ENCODE results near the gene FMNL2.

DNA sequence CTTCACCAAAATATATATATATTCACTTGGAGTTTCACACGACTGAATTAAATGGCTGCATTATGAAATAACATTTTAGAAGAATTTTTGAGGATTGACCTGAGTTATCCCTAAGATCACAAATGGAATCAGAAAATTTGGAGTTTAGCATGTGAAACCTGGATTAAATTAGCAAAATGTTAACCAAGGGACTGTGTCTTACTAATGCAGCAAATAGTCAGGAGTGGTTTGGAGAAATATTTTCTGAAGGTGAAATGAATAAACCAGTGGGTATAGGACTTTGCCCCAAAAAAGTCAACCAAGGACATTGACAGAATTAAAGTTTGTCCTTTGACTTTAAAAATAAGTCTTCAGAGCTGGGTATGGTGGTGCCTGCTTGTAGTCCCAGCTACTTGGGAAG lies 271.1 kb downstream of the FMNL2 start:
- TF ChIP-seq ARNTL (CRISPR knock-in tag; IDR thresholded peaks at IDR 0.05; ENCODE audit: borderline replicate concordance, low read depth) = no peak
- TF ChIP-seq ISL1 (CRISPR knock-in tag; IDR thresholded peaks at IDR 0.05) = no peak
- TF ChIP-seq ZNF565 (CRISPR knock-in tag; conservative IDR thresholded peaks at IDR 0.05; ENCODE audit: low read depth) = no peak
- TF ChIP-seq ESRRG (CRISPR knock-in tag; IDR thresholded peaks at IDR 0.05) = no peak
- no peak for TF ChIP-seq SNAI2 (CRISPR knock-in tag; IDR thresholded peaks at IDR 0.05)
- no peak for TF ChIP-seq ZFP3 (CRISPR knock-in tag; IDR thresholded peaks at IDR 0.05)
- TF ChIP-seq CSDC2 (CRISPR knock-in tag; IDR thresholded peaks at IDR 0.05) = no peak
- TF ChIP-seq, protein P1, sequence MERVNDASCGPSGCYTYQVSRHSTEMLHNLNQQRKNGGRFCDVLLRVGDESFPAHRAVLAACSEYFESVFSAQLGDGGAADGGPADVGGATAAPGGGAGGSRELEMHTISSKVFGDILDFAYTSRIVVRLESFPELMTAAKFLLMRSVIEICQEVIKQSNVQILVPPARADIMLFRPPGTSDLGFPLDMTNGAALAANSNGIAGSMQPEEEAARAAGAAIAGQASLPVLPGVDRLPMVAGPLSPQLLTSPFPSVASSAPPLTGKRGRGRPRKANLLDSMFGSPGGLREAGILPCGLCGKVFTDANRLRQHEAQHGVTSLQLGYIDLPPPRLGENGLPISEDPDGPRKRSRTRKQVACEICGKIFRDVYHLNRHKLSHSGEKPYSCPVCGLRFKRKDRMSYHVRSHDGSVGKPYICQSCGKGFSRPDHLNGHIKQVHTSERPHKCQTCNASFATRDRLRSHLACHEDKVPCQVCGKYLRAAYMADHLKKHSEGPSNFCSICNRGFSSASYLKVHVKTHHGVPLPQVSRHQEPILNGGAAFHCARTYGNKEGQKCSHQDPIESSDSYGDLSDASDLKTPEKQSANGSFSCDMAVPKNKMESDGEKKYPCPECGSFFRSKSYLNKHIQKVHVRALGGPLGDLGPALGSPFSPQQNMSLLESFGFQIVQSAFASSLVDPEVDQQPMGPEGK (CRISPR knock-in tag; IDR thresholded peaks at IDR 0.05; ENCODE audit: borderline replicate concordance) = no peak
- no peak for TF ChIP-seq RARB (CRISPR knock-in tag; IDR thresholded peaks at IDR 0.05)
- TF ChIP-seq PPARA (CRISPR knock-in tag; IDR thresholded peaks at IDR 0.05; ENCODE audit: borderline replicate concordance) = no peak
- TF ChIP-seq ZFP30 (CRISPR knock-in tag; IDR thresholded peaks at IDR 0.05) = no peak
